ENCODE results near the gene NHSL2.

DNA sequence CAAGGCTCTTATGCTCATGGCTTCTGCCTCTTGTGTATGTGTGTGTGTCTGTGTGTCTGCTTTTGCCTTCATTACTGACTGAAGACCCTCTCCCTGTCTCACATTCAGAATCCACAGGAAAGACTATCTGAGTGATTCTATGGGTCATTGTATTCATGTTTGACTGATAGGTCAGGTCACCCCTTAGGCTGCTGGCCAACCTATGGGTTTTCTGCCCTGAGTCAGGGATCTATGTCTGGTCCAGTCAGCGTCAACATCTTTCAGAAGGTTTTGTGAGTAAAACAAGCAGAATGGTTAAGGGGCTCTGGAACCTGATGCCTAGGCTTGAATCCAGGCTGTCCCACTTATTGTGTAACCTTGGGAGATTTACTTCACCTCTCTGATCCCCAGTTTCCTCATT is 30.5 kb downstream of the NHSL2 start:
- TF ChIP-seq, protein P1, sequence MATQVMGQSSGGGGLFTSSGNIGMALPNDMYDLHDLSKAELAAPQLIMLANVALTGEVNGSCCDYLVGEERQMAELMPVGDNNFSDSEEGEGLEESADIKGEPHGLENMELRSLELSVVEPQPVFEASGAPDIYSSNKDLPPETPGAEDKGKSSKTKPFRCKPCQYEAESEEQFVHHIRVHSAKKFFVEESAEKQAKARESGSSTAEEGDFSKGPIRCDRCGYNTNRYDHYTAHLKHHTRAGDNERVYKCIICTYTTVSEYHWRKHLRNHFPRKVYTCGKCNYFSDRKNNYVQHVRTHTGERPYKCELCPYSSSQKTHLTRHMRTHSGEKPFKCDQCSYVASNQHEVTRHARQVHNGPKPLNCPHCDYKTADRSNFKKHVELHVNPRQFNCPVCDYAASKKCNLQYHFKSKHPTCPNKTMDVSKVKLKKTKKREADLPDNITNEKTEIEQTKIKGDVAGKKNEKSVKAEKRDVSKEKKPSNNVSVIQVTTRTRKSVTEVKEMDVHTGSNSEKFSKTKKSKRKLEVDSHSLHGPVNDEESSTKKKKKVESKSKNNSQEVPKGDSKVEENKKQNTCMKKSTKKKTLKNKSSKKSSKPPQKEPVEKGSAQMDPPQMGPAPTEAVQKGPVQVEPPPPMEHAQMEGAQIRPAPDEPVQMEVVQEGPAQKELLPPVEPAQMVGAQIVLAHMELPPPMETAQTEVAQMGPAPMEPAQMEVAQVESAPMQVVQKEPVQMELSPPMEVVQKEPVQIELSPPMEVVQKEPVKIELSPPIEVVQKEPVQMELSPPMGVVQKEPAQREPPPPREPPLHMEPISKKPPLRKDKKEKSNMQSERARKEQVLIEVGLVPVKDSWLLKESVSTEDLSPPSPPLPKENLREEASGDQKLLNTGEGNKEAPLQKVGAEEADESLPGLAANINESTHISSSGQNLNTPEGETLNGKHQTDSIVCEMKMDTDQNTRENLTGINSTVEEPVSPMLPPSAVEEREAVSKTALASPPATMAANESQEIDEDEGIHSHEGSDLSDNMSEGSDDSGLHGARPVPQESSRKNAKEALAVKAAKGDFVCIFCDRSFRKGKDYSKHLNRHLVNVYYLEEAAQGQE (IDR thresholded peaks at IDR 0.05; ENCODE audit: borderline replicate concordance in 1 of 2, low read depth in 1 of 2, low read length in 2 of 2) = no peak
- no peak for TF ChIP-seq GFI1 (CRISPR knock-in tag; IDR thresholded peaks at IDR 0.05; ENCODE audit: borderline replicate concordance)
- TF ChIP-seq POLR2A (IDR thresholded peaks at IDR 0.05; ENCODE audit: insufficient read depth in 1 of 2, low read depth in 2 of 2, low read length in 2 of 2) = no peak
- no peak for TF ChIP-seq PREB (CRISPR knock-in tag; IDR thresholded peaks at IDR 0.05)
- no peak for TF ChIP-seq HCFC1 (IDR thresholded peaks at IDR 0.05; ENCODE audit: low read depth, low read length)
- TF ChIP-seq MXI1 (IDR thresholded peaks at IDR 0.05; ENCODE audit: borderline replicate concordance, low read depth, low read length) = no peak
- no peak for TF ChIP-seq KAT7 (CRISPR knock-in tag; IDR thresholded peaks at IDR 0.05; ENCODE audit: borderline replicate concordance)
- no peak for TF ChIP-seq FOXA1 (IDR thresholded peaks at IDR 0.05)
- TF ChIP-seq FOXA1 (CRISPR knock-in tag; IDR thresholded peaks at IDR 0.05) = no peak
- no peak for TF ChIP-seq GABPB1 (CRISPR knock-in tag; IDR thresholded peaks at IDR 0.05)
- no peak for TF ChIP-seq EZH2 (conservative IDR thresholded peaks at IDR 0.05; ENCODE audit: low read depth, low read length)
- no peak for TF ChIP-seq ZNF720 (CRISPR knock-in tag; IDR thresholded peaks at IDR 0.05)
- TF ChIP-seq ADNP (CRISPR knock-in tag; IDR thresholded peaks at IDR 0.05) = no peak

All from HepG2 (cell line).